ENCODE data around the gene RRP1. TPM values are rescaled to one million over a fixed set of nuclear protein-coding genes. Genes with fewer than 3 reads are reported as not detected.

RRP1 gene, protein sequence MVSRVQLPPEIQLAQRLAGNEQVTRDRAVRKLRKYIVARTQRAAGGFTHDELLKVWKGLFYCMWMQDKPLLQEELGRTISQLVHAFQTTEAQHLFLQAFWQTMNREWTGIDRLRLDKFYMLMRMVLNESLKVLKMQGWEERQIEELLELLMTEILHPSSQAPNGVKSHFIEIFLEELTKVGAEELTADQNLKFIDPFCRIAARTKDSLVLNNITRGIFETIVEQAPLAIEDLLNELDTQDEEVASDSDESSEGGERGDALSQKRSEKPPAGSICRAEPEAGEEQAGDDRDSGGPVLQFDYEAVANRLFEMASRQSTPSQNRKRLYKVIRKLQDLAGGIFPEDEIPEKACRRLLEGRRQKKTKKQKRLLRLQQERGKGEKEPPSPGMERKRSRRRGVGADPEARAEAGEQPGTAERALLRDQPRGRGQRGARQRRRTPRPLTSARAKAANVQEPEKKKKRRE
- total RNA-seq: 23.2 and 51.1 TPM in 2 replicates

DNA sequence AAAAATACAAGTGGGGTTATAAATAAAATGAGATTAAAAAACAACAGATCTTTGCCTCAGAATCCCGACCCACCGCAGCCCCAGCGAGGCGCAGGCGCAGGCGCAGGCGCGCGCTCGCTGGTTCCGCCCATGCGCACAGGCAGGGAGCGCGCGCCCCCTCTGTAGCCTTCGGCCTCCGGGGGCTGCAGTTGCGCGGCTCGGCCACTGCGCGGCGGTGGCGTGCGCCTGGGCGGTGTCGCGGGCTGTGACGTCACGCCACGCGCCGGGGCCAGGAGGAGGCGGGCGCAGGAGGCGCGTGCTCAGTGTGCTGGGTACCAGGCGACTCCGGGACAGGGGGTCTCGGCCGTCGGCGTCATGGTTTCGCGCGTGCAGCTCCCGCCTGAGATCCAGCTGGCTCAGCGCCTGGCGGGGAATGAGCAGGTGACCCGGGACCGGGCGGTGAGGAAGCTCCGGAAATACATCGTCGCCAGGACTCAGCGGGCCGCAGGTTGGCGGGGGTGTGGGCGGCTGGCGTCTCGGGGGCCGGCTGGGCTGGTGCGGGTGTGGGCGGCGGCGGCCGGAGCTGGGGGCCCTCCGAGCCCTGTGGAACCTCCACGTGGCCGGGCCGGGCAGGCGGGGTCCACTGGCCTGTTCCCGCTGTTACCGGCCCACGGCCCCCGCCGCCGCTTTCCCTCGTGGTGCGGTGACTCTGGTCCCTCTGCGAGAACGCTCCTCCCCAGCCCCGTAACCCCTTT is at the start of gene RRP1:
RRP1 (plus strand) TSS at position 302 of the 734 bp plus-strand sequence; CDS start at position 355, 53 bp downstream.

DNA sequence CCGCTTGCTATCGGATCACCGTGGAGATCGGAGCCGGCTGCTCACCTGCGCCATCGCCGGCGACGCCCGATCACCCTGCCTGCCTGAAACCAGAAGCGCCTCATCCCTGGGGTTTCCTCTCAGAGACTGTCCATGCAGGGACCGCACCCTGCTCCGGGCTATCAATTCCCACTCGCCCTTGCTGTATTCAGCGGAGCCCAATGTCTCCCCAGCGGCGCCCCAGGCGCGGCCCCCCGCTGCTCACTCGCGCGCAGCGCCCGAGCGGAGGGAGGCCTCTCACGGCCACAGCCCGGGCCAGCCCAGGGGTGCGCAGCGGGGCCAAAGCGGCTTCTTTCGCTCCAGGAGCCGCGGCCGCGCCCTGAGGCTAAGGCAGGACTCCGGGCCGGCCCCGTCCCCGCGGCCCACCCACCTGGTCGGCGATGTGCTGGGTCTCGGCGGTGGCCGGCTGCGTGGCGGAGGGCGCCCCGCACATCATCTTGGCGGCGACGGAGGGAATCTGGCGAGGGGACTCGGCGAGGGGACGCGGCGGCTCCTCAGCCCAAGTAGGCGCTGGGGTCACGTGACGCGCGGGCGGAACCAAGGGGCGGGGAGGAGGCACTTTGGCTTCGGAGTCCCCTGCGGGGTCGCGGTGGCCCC is 13.5 kb upstream of the RRP1 start, which contains the start of gene CSTB:
CSTB (minus strand) TSS at position 514 of the 636 bp plus-strand sequence; CDS start at position 475, 39 bp downstream.

Other genes with a start within 250 kb of the RRP1 start
- 5.1 and 16.6 TPM in 2 replicates for gene HSF2BP, start 130.1 kb upstream of the RRP1 start, total RNA-seq
- gene RRP1B, start 130.0 kb upstream of the RRP1 start, total RNA-seq: 36.9 and 40.1 TPM in 2 replicates
- gene PDXK, start 70.4 kb upstream of the RRP1 start, total RNA-seq: 207 and 269 TPM in 2 replicates
- gene CSTB, start 13.3 kb upstream of the RRP1 start, total RNA-seq: 18.8 and 23.6 TPM in 2 replicates
- gene AGPAT3, start 75.6 kb downstream of the RRP1 start, total RNA-seq: 37.3 and 49.2 TPM in 2 replicates
- gene TRAPPC10, start 222.7 kb downstream of the RRP1 start, total RNA-seq: 17.5 and 24.3 TPM in 2 replicates

All from tracheal epithelial cell (primary cell).